ENCODE data around the gene RNASE13. TPM values are rescaled to one million over a fixed set of nuclear protein-coding genes. Genes with fewer than 3 reads are reported as not detected.

The RNASE13 gene
- total RNA-seq, 1 experiment from 2014 or later = not detected

DNA sequence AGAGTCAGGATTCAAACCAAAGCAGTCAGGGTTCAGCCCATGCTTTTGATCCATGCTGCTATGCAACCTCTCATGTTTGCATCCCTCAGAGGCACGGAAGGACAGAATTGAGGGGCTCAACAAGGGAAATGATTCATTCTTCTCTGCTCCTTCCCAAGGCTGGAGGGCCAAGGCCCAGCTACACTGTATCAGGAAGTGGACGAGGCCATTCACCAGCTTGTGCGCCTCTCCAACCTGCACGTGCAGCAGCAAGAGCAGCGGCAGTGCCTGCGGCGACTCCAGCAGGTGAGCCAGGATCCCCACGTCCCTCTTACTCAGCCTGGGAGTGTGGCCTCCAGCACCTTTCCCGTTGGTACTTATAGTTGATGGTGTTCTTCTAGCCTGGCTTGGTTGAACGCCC is 44.1 kb upstream of the RNASE13 start:
- Mint-ChIP-seq H3K27me3 (ENCODE audit: unreplicated experiment) (no peaks in the 10 kb centered on the region), H3K36me3 (ENCODE audit: insufficient read depth, unreplicated experiment) (peaks cover 11% of the 10 kb centered on the region), H3K9me3 (ENCODE audit: low read depth, unreplicated experiment) (no peaks in the 10 kb centered on the region), H3K4me1 (ENCODE audit: low read depth, unreplicated experiment) (no peaks in the 10 kb centered on the region), H3K27ac (ENCODE audit: unreplicated experiment) (no peak overlapping the region), H3K4me3 (ENCODE audit: low read depth, unreplicated experiment) (no peak overlapping the region)
- TF ChIP-seq, protein P1, sequence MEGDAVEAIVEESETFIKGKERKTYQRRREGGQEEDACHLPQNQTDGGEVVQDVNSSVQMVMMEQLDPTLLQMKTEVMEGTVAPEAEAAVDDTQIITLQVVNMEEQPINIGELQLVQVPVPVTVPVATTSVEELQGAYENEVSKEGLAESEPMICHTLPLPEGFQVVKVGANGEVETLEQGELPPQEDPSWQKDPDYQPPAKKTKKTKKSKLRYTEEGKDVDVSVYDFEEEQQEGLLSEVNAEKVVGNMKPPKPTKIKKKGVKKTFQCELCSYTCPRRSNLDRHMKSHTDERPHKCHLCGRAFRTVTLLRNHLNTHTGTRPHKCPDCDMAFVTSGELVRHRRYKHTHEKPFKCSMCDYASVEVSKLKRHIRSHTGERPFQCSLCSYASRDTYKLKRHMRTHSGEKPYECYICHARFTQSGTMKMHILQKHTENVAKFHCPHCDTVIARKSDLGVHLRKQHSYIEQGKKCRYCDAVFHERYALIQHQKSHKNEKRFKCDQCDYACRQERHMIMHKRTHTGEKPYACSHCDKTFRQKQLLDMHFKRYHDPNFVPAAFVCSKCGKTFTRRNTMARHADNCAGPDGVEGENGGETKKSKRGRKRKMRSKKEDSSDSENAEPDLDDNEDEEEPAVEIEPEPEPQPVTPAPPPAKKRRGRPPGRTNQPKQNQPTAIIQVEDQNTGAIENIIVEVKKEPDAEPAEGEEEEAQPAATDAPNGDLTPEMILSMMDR (IDR thresholded peaks at IDR 0.05; ENCODE audit: unreplicated experiment) = no peak
- CTCF ChIA-PET = no interaction called here
- DNase-seq = no peak
- no TSS peak for BruUV-seq (replicated peaks)
- intact Hi-C loops (cut with micrococcal nuclease; ENCODE audit: unreplicated experiment) = no loop called here

DNA sequence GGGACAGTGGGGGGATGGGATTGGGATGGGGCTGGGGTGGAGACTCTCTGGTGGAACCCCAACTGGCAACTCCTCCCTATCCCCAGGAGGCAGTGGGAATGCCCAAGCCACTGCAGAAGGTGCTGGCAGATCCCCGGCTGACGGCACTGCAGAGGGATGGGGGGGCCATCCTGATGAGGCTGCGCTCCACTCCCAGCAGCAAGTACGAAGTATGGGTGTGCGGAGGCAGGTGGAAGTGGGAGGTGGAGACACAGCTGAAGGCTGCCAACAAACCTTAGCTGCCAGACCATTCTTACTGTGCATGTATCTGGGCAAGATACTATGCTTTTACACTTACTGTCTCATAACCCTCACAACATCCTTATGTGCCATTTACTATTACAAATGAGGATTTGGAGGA is 43.7 kb upstream of the RNASE13 start:
- Mint-ChIP-seq H3K27ac (ENCODE audit: unreplicated experiment) (no peak overlapping the region), H3K4me3 (ENCODE audit: low read depth, unreplicated experiment) (no peak overlapping the region), H3K36me3 (ENCODE audit: insufficient read depth, unreplicated experiment) (peaks cover 11% of the 10 kb centered on the region), H3K27me3 (ENCODE audit: unreplicated experiment) (no peaks in the 10 kb centered on the region), H3K9me3 (ENCODE audit: low read depth, unreplicated experiment) (no peaks in the 10 kb centered on the region), H3K4me1 (ENCODE audit: low read depth, unreplicated experiment) (no peaks in the 10 kb centered on the region)
- BruUV-seq (replicated peaks) = no TSS peak
- DNase-seq = no peak
- TF ChIP-seq, protein P1 (IDR thresholded peaks at IDR 0.05; ENCODE audit: unreplicated experiment) = no peak
- intact Hi-C loops (cut with micrococcal nuclease; ENCODE audit: unreplicated experiment) = no loop called here
- CTCF ChIA-PET = no interaction called here

DNA sequence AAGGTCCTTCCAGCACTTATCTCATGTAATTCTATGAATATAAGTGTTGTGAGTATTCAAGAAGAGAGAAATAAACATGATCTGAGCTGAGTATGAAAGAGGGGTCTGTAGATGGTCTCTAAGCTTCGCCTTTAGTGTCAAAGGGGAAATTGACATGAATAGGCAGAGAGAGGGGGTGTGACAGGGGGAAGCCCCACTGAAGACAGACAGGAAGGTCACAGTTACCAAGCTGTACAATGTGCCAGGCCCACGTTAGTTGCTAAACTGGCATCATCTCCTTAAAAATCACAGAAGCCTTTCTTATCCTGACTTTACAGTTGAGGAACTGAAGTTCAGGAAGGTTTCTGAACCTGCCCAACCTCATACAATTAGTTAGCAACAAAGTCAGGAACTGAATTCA is 43.1 kb upstream of the RNASE13 start:
- Mint-ChIP-seq H3K36me3 (ENCODE audit: insufficient read depth, unreplicated experiment) (peaks cover 11% of the 10 kb centered on the region), H3K27me3 (ENCODE audit: unreplicated experiment) (no peaks in the 10 kb centered on the region), H3K9me3 (ENCODE audit: low read depth, unreplicated experiment) (no peaks in the 10 kb centered on the region), H3K27ac (ENCODE audit: unreplicated experiment) (no peak overlapping the region), H3K4me3 (ENCODE audit: low read depth, unreplicated experiment) (no peak overlapping the region), H3K4me1 (ENCODE audit: low read depth, unreplicated experiment) (no peaks in the 10 kb centered on the region)
- BruUV-seq (replicated peaks) = no TSS peak
- TF ChIP-seq, protein P1 (IDR thresholded peaks at IDR 0.05; ENCODE audit: unreplicated experiment) = no peak
- CTCF ChIA-PET = no interaction called here
- no peak for DNase-seq
- intact Hi-C loops (cut with micrococcal nuclease; ENCODE audit: unreplicated experiment) = no loop called here

DNA sequence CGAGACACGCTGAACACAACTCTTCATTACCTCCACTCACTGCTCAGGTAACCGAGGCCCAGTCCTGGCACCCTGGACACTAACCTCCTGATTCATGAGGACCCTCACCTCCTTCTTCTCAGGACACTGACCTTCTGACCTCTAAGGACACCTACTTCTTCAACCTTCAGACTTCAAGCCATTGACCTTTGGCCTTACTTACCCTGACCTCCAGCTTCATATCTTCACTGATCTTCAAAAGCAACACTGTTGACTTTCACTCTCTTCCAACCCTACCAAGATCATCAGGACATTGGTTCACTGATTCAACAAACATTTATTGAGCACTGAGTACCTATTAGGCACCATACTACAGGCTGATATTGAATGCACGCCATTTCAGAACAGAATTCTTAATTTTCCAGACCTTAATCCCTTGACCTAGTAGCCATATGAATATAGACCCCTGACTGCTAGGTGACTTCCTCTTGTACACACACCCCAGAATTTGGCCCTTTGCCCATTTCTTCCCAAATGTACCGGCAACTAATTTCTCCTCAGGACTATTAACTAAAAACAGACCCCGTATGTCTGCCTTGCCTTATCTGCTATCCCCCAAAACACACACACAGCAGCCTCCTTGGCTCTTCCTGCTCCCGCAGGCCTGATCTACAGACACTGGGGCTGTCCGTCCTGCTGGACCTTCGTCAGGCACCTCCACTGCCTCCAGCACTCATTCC is 41.3 kb upstream of the RNASE13 start:
- Mint-ChIP-seq H3K27ac (ENCODE audit: unreplicated experiment) (no peak overlapping the region), H3K9me3 (ENCODE audit: low read depth, unreplicated experiment) (no peaks in the 10 kb centered on the region), H3K27me3 (ENCODE audit: unreplicated experiment) (no peaks in the 10 kb centered on the region), H3K36me3 (ENCODE audit: insufficient read depth, unreplicated experiment) (peaks cover 17% of the 10 kb centered on the region), H3K4me3 (ENCODE audit: low read depth, unreplicated experiment) (no peak overlapping the region), H3K4me1 (ENCODE audit: low read depth, unreplicated experiment) (peaks cover 5% of the 10 kb centered on the region)
- BruUV-seq (replicated peaks) = no TSS peak
- TF ChIP-seq, protein P1 (IDR thresholded peaks at IDR 0.05; ENCODE audit: unreplicated experiment) = no peak
- no peak for DNase-seq
- intact Hi-C loops (cut with micrococcal nuclease; ENCODE audit: unreplicated experiment) = no loop called here
- CTCF ChIA-PET = no interaction called here
